Dermis blood vessel endothelial cell (primary cell): ENCODE measurements around the gene NEGR1. TPM values are rescaled to one million over a fixed set of nuclear protein-coding genes. Genes with fewer than 3 reads are reported as not detected.

Experiments
- DNase-seq: peaks from one replicate; pipeline ENCODE4 v3.0.0; 2010
- total RNA-seq: library from RNA; depleted of rRNA; stranded (reverse); fragments of >200 nt; gene quantifications from 2 replicates; pipeline ENCODE4 v1.2.3, GENCODE V29; 2014

Gene NEGR1
- total RNA-seq, 1 donor from 2014 or later, result under 0.01 TPM

DNA sequence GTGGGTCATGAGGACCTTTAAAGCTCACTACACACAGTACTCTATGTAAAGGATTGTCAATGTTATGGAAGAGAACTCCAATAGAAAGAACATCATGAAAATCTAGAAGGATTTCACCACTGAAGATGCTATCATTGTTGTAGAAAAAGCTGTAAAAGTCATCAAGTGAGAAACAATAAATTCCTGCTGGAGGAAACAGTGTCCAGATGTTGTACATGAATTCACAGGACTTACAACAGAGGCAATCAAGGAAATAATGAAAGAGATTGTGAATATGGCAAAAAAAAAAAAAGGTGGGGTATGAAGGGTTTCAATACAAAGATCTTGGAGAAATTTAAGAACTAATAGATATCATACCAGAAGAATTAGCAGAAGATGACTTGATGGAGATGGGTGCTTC lies 846.4 kb downstream of the NEGR1 start:
- no peak for DNase-seq

DNA sequence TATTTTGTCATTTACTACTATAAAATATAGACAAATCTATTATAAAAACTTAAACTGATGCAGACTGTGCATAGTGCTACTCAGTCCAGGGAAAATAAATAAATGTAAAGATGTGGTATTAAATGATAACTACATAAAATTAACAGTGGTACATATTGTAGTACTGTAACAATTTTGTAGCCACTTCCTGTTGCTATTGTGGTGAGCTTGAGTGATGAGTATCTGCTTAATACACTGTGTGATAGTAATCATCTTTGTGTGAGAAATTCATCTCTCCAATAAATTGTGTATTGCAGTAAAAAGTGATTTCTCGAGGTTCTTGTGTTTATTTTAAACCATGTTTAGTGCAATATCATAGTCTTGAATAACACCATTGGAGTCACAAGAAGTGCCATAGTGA lies 848.1 kb downstream of the NEGR1 start:
- DNase-seq, result no peak

DNA sequence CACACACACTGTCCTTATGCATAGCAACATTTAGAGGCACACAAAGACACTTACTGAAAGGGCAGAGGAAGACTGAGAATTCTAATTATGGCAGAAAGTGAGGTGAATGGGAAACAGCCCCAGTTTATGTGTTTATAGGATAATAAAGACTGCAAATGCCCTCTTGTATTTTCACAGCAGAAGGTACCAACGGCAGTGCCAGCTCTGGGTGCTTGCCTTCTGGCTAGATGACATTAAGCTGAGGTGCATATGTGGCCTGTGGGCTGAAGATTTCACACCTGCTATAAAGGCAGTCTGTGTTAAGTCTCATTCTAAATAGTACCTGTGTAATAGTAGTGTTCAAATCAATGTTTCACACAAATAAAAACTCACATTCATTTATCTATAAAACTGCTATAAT lies 854.3 kb downstream of the NEGR1 start:
- no peak for DNase-seq

DNA sequence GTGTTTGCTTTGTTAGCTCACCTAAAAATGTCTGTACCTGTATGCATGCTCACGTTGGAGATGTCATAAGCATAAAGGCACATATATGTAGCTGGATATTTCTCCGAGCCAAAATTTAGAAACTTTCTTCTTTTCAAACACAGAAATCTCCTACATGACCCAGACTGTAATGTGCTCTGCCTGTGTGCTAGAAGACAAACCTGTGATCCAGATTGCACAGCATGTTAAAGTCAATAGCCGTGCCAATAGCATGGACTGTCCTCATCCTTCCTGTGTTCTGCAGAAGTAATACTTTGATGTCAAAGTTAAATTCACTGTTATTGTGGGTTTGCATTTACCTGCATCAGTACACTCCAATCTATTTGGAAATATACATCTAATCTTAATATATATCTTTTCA lies 855.3 kb downstream of the NEGR1 start:
- no peak for DNase-seq

DNA sequence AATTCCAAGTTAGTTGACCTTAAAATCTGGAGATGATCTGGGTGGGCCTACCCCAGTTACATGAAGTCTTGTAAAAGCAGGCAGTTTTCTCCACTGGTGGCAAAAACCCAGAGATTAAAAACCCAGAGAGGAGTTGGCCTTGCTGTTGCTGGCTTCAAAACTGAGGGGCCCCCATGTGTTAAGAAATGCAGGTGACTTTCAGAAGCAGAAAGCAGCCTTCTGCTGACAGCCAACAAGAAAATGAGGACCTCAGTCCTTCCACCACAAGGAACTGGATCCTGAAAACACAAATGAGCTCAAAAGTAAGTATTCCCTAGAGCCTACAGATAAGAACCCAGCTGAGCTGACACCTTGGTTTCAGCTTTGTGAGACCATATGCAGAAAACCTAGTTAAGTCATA lies 857.8 kb downstream of the NEGR1 start:
- DNase-seq, result no peak

DNA sequence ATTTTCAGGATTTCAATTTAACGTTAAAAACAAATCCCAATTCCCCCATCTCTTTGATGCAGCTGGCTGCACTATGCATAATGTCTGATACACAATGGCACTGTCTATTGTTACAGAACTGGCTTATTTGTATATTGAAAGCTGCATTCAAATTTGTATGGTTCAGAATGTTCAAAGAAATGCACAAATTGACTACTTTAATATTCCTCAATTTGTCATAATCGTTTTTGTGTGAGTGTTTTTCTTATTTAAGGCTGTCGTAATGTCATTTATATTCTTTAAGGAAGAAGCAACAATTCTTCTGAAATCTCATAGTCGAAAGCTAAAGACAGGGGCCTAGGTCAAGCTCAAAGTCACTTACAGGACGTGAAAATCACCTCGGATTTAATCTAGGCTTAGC lies 860.1 kb downstream of the NEGR1 start:
- no peak for DNase-seq

DNA sequence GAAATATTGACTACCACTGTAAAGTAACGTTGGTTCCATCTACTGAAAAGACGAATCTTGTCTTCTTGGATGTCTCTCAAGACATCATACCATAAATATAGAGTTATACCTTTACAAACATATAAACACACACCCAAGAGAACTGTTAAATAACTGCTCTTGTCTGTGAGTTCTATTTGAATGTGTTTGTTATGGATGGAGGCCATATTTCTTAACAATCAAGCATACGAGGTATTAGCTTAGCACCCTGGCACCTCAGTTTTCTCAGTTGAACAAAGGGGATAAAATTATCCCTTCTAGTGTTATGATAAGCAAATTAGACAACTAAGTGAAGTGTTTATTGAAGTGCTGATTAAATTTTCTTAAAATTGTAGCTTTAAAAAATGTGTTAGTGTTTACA lies 864.9 kb downstream of the NEGR1 start:
- DNase-seq, result no peak

DNA sequence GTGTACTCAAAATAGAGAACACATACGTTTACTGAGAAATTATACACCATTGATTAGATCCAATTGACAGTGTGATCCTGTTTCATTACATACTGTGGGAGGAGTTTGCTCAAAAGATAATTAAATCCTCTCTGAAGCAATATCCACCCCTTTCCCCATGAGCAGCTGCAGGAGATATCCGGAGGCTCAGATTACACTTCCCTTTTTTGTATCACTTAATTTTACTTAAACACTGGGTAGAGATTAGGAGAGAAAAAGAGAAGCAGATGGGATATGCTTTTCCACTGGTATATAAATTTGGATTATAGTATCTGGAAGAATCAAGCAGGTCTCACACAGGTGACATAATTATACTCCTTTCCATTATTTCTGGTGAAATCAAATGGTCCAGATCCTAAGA lies 868.2 kb downstream of the NEGR1 start:
- no peak for DNase-seq

DNA sequence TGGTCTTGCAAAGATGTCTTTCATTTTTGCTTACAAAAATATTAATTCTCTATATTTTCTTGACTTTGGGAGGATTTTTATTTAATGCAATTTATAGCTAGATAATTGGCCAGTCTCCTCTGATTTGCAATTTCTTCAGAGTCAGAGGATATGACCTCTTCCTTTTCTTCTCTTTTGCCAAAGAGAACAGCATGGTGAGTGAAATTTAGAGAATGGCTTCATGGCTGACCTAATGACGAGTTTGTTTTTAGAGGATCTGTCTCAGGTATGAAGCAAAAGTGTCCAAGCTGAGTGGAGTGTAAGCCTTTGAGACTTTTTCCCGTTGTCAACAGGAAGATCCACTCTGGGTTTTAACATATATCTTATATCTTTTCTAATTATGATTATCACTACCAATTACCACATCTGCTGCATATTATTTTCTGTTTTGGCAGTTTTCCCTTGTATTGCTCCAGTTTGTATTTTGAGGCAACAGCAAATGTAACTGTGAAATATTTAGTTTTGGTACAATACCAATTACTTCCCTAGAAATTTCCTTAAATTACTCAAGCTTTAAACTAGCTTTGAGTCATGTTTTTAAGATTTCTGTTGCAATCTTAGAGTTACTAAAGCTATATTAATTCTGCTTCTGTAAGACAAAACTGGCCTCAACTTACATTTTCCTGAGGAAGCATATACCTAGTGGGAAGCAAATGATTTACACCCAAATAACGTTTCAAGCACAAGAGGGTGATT lies 868.7 kb downstream of the NEGR1 start:
- no peak for DNase-seq

DNA sequence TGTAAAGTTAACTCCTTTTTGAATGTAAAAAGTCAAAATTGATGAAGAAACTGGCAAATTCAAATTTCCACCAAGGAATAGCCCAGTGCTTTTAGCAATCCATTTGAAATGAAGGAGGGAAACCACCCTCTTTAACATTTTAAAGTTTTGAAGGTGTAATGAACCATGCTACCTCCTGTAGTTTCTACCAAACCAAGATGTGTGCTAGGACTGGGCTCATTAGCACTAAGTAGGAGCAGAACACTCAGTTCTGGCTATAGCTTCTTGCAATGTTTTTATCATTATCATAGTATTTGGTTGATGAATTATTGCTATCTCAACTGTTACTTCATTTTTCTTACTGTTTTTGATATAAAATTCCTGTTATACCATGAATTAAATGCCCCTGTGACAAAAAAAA lies 882.3 kb downstream of the NEGR1 start:
- no peak for DNase-seq

DNA sequence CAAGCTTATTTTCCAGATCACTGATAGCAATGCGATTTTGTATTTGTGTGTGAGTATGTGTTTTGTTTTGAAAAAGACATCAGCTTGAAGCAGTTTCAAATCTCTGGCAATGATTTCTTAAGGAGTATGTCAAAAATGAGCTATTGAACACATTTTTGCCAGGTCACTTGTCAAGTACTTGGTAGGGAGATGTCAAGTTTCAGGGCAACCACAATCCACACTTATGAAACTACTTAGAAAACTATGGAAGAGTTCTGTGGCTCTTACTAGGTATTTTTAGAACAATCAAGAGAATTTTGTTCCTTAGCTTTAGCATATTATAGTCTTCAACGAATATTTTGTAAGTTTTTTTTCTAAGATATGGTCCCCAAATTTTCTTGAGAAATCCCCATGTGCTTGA lies 882.7 kb downstream of the NEGR1 start:
- no peak for DNase-seq

DNA sequence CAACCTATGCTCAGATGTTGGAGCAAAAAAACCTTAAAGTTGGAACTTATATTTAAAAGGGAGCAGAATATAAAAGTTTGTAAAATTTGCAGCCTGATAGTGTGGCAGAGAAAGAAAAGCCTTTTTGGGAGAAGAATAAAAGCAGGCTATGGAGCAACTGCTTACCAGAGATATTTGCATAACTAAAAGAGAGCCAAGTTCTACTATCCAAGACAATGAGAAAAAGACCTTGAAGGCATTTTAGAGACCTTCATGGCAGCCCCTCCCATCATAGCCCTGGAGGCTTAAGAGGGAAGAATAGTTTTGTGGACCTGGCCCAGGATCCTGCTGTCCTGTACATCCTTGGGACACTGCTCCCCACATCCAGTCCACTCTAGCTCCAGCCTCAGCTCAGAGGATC lies 889.0 kb downstream of the NEGR1 start:
- DNase-seq, result no peak

DNA sequence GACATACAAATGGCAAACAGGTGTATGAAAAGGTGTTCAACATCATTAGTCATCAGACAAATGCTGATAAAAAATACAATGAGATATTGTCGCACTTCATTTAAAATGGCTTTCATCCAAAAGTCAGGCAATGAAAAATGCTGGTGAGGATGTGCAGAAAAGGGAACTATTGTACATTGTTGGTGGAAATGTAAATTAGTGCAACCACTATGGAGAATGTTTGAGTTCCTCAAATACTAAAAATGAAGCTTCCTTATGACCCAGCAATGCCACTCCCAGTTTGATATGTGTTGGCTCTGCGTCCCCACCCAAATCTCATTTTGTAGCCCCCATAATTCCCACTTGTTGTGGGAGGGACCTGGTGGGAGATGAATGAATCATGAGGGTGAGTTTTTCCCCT lies 891.8 kb downstream of the NEGR1 start:
- DNase-seq, result no peak

DNA sequence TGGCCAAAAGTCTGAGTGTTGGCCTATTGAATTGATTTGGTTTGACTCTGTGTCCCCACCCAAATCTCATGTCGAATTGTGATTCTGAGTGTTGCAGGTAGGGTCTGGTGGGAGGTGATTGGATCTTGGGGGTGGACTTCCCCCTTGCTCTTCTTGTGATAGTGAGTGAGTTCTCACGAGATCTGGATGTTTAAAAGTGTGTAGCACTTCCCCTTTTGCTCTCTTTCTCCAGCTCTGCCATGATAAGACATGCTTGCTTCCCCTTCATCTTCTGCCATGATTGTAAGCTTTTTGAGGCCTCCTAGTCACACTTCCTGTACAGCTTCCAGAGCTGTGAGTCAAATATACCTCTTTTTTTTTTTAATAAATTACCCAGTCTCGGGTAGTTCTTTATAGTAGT lies 904.5 kb downstream of the NEGR1 start:
- no peak for DNase-seq

DNA sequence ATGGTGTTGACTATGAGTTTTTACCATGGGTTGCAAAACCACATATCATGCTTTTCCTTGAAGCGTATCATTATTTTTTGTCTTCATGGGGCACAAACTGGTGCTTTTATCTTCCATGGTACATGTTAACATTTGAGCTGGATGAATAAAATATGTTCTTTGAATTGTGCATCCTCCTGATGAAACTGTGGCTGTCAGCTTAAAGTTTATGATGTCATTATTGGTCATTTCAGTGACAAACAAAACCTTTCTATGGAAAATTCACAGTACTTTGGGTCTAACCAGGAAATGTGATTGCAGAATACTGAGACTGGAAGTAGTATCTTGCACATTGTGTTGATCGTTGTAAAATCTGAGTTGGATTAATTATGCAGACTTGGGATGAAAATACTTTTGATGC lies 909.8 kb downstream of the NEGR1 start:
- no peak for DNase-seq

DNA sequence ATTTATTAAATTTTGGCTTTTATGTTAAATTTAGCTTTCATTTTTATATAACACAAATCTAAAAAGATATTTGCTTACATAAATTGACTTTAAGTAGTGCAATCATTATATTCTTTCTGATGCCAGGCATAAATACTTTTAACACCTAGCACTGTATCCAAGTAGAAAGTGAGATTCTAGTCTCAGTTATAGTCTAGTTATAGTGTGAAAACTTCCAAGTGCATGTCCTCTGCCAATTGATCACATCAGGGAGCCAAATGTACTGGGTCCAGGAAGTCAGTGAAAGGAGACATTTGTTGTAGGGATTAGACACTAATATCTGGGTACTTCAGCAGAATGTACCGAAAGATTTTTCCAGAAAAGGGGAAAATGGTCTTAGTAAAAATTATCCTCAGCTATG lies 910.8 kb downstream of the NEGR1 start:
- no peak for DNase-seq

DNA sequence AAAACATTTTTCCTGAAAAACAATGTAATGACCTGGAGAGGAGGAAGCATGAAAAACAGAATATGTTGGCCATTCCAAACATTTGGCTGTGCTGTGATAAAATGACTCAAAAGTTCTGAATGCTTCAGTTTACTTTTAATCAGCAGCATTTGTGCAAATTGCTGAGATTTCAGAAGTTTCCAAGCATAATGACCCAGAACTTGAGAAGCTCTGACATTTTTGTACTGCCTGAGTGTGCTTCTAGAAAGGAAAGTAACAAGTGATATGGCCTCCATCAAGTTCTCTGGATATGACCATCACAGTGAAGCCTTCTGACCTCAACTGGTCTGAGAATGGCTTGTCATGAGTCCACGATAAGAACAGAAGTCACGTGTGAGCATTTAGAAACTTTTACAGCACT lies 918.1 kb downstream of the NEGR1 start:
- no peak for DNase-seq

DNA sequence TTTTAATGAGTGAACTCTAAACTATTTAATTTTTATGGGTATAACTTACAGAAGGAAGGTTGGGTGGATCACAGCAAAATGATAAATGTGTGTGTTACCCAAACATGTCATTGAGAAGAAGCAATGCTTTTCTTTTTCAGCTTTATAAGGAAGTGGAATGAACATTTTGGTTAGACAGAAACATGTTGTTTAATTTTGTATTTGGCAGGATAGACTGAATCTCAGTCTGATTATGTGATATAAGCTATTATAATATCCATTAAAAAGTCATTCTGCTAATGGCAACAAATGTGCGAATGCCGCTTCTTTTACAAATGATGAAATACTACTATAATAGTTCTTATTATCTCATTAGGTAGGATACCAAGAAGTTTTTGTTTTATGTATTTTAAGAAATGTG lies 919.6 kb downstream of the NEGR1 start:
- no peak for DNase-seq

DNA sequence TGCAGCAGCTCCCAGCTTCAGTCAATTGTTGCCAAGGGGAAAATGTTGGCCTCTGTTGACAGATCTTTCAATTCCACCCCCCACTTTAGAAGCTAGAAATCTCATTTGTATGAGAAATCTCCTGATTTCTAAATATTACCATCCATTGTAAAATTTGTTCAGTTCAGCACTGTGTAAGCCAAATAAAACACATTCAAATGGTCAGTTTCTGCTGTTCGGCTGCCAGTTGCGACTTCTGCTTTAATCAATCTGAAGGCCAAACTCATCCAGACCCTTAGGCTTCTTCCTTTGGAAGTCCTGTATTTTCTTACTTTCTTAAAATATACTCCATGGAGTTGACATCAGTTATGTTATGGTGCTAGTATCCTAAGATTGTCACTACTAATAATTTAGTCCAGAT lies 920.3 kb downstream of the NEGR1 start:
- no peak for DNase-seq

DNA sequence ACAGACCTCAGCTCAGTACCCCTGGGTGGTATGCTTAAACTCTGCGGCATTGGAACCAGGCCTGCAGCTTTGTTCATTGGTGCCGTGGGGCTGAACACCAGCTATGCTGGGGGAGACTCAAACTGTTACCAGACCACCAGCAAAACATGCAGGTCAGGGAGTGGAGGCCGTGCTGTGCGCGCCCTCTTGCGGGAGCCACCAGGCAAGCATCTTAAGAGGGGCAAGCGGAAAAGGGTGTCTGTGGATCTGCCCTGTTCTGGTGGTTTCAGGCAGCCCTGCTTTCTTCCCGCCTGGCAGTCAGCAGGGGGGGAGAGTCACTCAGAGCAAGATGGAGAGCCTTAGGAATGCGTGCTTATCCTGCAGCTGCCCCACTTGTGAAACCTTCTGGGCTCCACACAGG lies 924.6 kb downstream of the NEGR1 start:
- no peak for DNase-seq

DNA sequence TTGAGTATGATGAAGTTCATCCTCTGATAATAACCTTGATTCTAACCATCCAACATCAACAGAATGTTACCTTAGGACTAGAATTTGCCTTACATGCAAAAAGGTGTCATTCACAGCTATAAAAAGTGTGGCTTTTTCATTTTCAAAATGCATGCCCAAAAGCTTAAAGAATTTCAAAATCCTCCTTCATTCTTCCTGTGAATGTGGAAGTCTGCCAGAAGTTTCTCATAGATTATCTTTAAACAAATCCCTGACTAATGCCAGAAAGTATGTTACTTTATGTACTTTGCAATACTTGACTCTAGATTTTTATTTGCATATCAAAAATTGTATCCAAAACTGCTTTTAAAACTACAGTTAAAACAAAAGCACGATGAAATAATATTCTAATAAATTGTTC lies 930.9 kb downstream of the NEGR1 start:
- no peak for DNase-seq

DNA sequence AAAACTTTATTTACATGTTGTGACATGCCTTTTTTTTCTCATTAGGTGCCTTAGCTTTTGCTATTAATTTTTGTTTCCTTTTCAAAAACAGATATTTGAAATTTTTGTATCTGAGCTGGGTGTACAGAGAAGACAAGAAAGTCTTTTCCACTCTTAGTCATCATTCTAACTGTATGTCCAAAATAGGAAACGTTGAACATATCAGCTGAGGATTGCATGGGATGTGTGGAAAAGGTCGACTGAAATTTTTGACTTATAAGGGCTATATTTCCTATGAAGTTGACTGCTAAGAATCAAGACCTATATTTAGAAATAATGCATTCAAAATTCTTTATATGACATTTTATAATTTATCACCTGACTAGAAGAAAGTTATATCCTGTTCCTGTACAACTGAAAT lies 931.5 kb downstream of the NEGR1 start:
- no peak for DNase-seq

DNA sequence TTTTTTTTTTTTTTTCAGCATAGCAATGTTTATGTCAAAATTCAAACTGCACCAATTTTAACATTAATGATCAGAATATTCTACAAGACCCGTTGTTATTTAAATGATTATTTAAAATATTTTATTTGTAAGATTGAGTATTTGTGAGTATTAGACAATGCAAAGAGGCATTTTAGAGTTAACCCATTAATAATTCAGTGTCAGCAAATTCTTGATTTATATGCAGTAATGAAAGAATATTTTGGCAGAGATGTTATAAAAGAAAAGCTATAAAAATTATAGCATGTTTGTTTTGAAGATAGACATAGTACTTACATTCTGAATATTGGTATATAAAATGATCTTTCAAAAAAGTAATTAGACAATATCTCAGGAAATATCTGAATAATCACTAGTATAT lies 932.0 kb downstream of the NEGR1 start:
- no peak for DNase-seq
